ENCODE measurements around the gene RPS15.

DNA sequence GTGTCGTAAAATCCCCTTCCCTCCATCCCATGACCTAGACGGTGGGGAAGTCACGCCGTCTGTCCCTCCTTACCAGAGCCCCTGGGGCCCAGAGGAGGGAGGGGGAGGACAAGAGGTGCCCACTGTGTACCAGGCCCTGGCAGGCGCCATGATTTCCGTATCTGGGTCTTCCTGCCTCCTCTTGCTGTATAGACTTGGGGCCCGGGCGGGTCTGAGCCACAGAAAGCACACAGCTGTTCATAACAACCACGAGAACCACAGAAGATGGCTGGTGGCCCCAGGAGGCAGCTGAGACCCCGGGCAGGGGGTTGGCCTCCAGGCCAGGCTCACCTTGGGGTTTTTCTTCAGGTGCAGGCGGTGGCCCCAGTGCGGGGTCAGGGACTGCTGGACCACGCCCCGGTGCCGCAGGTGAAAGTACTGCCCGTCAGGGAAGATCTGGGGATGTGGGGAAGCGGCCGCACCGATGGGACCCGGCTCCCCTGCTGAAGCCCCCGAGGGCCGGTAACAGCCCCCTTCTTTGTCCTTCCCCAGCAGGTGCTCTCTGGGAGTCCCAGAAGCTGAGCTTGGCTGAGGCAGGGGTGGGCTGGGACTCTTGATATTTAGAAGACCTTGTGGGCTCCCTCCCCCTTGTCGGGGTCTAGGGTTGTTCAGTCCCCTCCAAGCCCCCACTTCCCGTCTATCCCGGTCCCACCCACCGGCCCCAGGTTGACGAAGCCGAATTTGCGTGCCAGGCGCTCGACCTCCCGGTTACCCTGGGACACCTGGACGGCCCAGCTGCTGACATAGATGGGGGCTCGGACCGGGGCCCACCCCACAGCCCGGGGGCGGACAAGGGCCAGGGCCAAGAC lies 51.5 kb downstream of the RPS15 start:
- TF ChIP-seq, protein P1, sequence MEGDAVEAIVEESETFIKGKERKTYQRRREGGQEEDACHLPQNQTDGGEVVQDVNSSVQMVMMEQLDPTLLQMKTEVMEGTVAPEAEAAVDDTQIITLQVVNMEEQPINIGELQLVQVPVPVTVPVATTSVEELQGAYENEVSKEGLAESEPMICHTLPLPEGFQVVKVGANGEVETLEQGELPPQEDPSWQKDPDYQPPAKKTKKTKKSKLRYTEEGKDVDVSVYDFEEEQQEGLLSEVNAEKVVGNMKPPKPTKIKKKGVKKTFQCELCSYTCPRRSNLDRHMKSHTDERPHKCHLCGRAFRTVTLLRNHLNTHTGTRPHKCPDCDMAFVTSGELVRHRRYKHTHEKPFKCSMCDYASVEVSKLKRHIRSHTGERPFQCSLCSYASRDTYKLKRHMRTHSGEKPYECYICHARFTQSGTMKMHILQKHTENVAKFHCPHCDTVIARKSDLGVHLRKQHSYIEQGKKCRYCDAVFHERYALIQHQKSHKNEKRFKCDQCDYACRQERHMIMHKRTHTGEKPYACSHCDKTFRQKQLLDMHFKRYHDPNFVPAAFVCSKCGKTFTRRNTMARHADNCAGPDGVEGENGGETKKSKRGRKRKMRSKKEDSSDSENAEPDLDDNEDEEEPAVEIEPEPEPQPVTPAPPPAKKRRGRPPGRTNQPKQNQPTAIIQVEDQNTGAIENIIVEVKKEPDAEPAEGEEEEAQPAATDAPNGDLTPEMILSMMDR (conservative IDR thresholded peaks at IDR 0.05; ENCODE audit: low read length), result no peak
- TF ChIP-seq EZH2phosphoT487 (IDR thresholded peaks at IDR 0.05; ENCODE audit: borderline replicate concordance), result no peak
